Keratinocyte (primary cell): Measurements from ENCODE around the gene SEC11C.

Source experiments
- CTCF ChIP-seq, 3 experiments: IDR thresholded peaks in 1 of 3; conservative IDR thresholded peaks in 1 of 3; optimal IDR thresholded peaks in 1 of 3; 2 replicates in 2 of 3; 3 replicates in 1 of 3; pipeline versions ENCODE3 to v1.5.1; 2011; ENCODE audit warnings: low read length in 3 of 3, mild to moderate bottlenecking in 3 of 3, moderate library complexity in 2 of 3, control low read depth in 1 of 3, inconsistent platforms in 1 of 3; ENCODE audit not compliant: insufficient read depth in 2 of 3; ENCODE audit errors: extremely low read depth in 1 of 3
- EZH2 ChIP-seq: IDR thresholded peaks from one replicate; pipeline ENCODE4 v1.6.1; 2012; ENCODE audit warnings: inconsistent platforms, mild to moderate bottlenecking, low read length, moderate library complexity

GRCh38 chr18:59198215-59198614 is 58.5 kb downstream of the SEC11C start:
- TF ChIP-seq CTCF (optimal IDR thresholded peaks at IDR 0.05 in 1 of 3, IDR thresholded peaks at IDR 0.05 in 1 of 3, conservative IDR thresholded peaks at IDR 0.05 in 1 of 3; ENCODE audit: extremely low read depth in 1 of 3, insufficient read depth in 2 of 3, low read length in 3 of 3) (no peak), EZH2 (no peak)
